Spleen (tissue), 7 donors: ENCODE data around the gene ARHGEF10L.
"Not testable (repeated sequence)": the region's sequence is repeated elsewhere in the genome, so short reads cannot be mapped to it uniquely, and the experiment has no call there.

Experiments used
- CTCF ChIP-seq, 11 experiments: fragments of 200-600 bp in 7 of 11; fragments of 450-650 bp in 4 of 11; sonication (generic) in 4 of 11; IDR thresholded peaks in 8 of 11; conservative IDR thresholded peaks in 3 of 11; 1 replicate in 7 of 11; 2 replicates in 4 of 11; pipeline versions ENCODE4 v1.4.0 to v1.8.0; 2016 to 2021; ENCODE audit warnings: antibody characterized with exemption in 11 of 11, inconsistent platforms in 4 of 11, mild to moderate bottlenecking in 1 of 11
- POLR2AphosphoS5 ChIP-seq, 3 donors: sonication (generic); formaldehyde crosslinking; IDR thresholded peaks; one replicate each; pipeline ENCODE4 v1.5.1; 2017; ENCODE audit warnings: antibody characterized with exemption in 3 of 3
- donor health status: DM: no; HTN: no; CAD: no; lungs with moderate emphysema.
- donor health status: DM: no; HTN: no; CAD: no.
- donor health status: DM: no; HTN: no; CAD: no.

DNA sequence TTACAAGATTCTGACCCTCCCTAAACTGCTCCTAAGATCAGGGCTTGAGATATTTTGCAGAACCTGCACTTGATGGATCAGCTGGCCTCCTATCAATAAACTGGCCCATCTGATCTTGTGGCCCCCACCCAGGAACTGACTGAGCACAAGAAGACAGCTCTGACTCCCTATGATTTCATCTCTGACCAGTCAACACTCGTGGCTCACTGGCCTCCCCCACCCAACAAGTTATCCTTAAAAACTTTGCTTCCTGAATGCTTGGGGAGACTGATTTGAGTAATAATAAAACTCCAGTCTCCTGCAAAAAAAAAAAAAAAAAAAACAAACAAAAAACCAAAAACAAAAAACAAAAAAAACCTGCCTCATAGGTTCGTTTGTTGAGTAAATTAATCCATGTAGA, 206.8 kb downstream of the ARHGEF10L start:
- TF ChIP-seq CTCF (IDR thresholded peaks at IDR 0.05 in 8 of 11, conservative IDR thresholded peaks at IDR 0.05 in 3 of 11); POLR2AphosphoS5 (IDR thresholded peaks at IDR 0.05): not testable (repeated sequence)
